Cerebellar cortex (tissue), 1 donor: ENCODE data around the gene RHD.
"Not testable (repeated sequence)": the region's sequence is repeated elsewhere in the genome, so short reads cannot be mapped to it uniquely, and the experiment has no call there.

Experiments
- DNase-seq: peaks from one replicate; pipeline ENCODE4 v3.0.0-alpha.2; 2015; ENCODE audit warnings: low spot score

The RHD gene

GRCh38 chr1:25308168-25308567 lies 35.9 kb downstream of the RHD start:
- DNase-seq, result not testable (repeated sequence)

GRCh38 chr1:25309085-25309484 lies 36.8 kb downstream of the RHD start:
- not testable (repeated sequence) for DNase-seq

GRCh38 chr1:25309486-25309885 lies 37.2 kb downstream of the RHD start:
- not testable (repeated sequence) for DNase-seq

GRCh38 chr1:25312806-25313470 lies 40.6 kb downstream of the RHD start:
- DNase-seq, result not testable (repeated sequence)

- not testable (repeated sequence) for DNase-seq
Observed at GRCh38 chr1:25320314-25320938, 48.1 kb downstream of the RHD start.

GRCh38 chr1:25322127-25322526 lies 49.8 kb downstream of the RHD start:
- DNase-seq, result not testable (repeated sequence)

- not testable (repeated sequence) for DNase-seq
Observed at GRCh38 chr1:25324407-25324806, 52.1 kb downstream of the RHD start.

GRCh38 chr1:25327864-25328790 lies 55.8 kb downstream of the RHD start:
- not testable (repeated sequence) for DNase-seq

GRCh38 chr1:25328791-25329185 lies 56.5 kb downstream of the RHD start:
- DNase-seq, result not testable (repeated sequence)

GRCh38 chr1:25329336-25329735 lies 57.0 kb downstream of the RHD start:
- not testable (repeated sequence) for DNase-seq

- DNase-seq, result peak; percentile 7
Observed at GRCh38 chr1:25329950-25330349, 57.6 kb downstream of the RHD start.

GRCh38 chr1:25336922-25337354 lies 64.6 kb downstream of the RHD start:
- DNase-seq, result peak; percentile 18

GRCh38 chr1:25337483-25338187 lies 65.3 kb downstream of the RHD start:
- peak; percentile 18 for DNase-seq

GRCh38 chr1:25338188-25338981 lies 66.1 kb downstream of the RHD start, which contains the start of gene TMEM50A:
TMEM50A (plus strand) TSS chr1:25338334; CDS start chr1:25340487, 2,153 bp downstream.
- DNase-seq, result peak; percentile 84

- DNase-seq, result peak; percentile 25
Observed at GRCh38 chr1:25338986-25339385, 66.7 kb downstream of the RHD start.

GRCh38 chr1:25341746-25342145 lies 69.4 kb downstream of the RHD start:
- DNase-seq, result no peak

GRCh38 chr1:25342846-25343245 lies 70.5 kb downstream of the RHD start:
- no peak for DNase-seq

GRCh38 chr1:25343872-25344271 lies 71.6 kb downstream of the RHD start:
- DNase-seq, result no peak

- no peak for DNase-seq
Observed at GRCh38 chr1:25347556-25347955, 75.2 kb downstream of the RHD start.

- no peak for DNase-seq
Observed at GRCh38 chr1:25349606-25350005, 77.3 kb downstream of the RHD start.

- no peak for DNase-seq
Observed at GRCh38 chr1:25355841-25356395, 83.6 kb downstream of the RHD start.
